GM19372 (cell line): ENCODE data around the gene ADRB2.

Experiments used
- ATAC-seq: cut with Tn5 transposase; IDR thresholded peaks from one replicate; pipeline ENCODE4 v1.9.1; 2021; ENCODE audit warnings: mild to moderate bottlenecking, low read depth, moderate library complexity; ENCODE audit not compliant: unreplicated experiment

ADRB2 gene

DNA sequence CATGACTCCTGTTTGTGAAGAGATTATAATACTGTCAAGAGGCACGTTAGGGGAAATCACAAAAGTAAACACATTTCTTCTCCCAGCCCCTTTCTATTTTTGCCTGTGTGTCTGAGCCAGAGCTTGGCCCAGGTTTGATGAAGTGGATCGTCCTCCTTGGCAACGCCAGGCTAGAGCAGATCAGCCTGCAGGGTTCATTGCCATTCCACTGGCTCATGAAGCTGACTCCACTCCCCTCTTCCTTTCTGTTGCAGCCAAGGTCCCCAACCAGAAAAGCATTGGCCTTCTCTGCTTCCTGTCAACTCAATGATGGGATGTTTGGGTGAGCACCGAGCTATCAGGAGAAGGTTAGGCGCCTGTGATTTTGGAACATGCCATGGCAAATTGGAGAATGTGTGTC lies 3.3 kb downstream of the ADRB2 start:
- no peak for ATAC-seq

DNA sequence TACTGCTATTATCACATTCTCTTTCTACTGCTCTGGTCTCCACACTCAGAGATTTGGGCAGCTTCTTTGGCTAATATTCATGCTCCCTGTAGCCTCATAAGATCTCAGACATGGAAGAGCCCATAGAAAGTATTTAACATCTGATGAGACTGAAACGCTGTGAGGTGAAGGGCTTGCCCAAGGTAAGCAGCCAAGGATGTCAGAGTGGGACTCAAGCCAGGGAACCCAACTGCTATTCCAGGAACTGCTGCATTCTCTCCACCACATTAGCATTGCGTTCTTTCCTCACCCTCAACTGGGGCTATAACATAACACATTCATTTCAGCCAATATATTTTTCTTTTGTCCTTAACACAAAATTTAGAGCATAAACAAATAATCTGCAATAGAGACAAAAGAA lies 3.8 kb downstream of the ADRB2 start:
- no peak for ATAC-seq

DNA sequence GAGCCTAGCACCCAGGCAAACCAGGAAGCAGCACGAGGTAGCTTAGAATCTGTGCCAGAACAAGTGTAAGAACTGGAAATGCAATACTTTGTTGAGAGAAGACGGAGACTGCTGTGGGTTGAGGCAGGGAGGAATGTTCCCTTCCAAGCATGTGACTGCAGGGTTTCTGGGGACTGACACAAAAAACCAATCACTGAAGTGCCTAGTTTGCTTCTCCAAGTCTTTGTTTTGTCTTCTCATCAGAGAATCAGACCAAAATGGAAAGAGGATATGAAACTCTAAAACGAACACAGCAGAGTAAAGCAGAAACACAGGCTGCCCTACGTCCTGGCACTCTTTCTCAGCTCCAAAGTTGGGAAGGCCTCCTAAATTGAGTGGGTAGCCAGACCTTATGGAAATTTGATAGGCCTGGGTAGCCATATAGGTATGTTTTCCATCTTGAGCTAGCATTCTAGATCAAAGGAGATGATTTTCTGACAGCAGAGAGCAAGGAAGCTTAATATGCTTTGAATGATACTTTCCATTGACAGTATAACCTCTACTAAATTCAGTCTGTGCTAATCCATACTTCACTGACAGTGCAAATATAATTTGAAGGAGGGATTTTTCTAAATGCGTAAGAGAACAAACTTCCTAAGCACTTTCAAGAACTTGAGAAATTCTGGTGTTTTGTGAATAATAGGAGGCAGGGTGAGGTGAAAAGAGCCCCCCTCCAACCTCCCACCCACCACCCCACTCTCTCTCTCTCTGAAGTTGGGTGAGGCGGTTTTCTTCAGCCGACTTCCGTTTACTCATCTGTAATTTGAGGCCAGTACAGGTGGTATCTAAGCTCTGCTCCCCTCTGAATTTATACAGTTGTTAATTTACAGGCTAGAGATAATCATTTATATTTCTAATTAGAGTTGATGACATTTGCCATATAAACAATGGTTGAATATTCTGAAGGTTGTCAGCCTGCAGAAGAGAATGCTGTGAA lies 5.5 kb downstream of the ADRB2 start:
- peak; percentile 88 for ATAC-seq

DNA sequence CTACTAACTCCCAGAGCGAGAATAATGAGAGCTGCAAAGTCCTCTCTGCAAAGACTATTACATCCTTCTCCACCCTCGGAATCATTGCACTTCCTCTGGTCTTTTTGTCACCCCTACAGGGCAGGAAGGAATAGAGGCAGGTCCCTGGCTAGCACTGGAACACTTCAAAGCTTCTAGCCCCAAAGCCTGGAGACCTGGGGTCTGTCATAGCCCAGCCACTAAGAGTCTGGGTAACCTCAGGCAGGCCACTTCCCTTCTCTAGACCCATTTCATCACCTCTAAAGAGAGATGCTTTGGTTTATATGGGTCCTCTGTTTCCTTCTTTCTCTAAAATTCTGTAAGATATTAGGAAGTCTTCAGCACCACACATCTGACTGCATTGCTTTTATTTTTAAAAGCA lies 6.7 kb downstream of the ADRB2 start:
- no peak for ATAC-seq

DNA sequence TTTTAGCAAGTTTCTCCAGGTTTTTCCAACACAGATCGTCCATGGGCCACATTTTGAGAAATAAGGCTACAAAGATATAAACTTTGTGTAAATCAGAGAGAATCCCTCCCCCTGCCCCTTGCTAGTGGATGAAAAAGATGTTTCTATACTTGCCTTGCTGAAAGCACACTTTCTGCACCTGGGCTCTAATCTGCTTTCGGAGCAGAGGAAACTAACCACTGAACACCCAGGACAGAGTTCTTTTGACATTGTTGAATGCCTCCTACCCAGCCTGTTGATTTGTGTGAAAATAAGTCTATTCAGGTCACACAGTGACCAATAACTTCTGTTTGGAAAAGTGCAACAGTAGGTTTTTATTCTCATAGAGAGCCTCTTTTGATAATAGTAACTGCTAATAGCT lies 7.5 kb downstream of the ADRB2 start:
- no peak for ATAC-seq

DNA sequence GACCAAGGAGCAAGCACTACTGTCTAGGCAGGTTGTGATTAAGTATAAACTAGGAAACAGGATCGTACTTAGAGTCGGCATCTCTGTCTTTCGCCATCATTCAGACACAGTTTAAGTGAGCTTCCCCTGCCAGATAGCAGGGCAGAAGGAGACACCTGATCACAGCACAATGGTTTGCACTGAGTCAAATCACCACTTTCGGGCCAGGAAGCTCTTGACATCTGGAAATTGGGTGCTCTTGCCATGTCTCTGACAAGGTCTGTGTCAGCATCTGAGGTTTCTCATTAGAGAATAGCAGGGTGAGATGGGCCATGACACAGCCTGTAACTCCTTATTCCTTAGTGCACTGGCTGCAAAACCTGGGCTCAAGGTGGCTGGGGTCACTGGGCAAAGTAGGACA lies 8.3 kb downstream of the ADRB2 start:
- no peak for ATAC-seq

DNA sequence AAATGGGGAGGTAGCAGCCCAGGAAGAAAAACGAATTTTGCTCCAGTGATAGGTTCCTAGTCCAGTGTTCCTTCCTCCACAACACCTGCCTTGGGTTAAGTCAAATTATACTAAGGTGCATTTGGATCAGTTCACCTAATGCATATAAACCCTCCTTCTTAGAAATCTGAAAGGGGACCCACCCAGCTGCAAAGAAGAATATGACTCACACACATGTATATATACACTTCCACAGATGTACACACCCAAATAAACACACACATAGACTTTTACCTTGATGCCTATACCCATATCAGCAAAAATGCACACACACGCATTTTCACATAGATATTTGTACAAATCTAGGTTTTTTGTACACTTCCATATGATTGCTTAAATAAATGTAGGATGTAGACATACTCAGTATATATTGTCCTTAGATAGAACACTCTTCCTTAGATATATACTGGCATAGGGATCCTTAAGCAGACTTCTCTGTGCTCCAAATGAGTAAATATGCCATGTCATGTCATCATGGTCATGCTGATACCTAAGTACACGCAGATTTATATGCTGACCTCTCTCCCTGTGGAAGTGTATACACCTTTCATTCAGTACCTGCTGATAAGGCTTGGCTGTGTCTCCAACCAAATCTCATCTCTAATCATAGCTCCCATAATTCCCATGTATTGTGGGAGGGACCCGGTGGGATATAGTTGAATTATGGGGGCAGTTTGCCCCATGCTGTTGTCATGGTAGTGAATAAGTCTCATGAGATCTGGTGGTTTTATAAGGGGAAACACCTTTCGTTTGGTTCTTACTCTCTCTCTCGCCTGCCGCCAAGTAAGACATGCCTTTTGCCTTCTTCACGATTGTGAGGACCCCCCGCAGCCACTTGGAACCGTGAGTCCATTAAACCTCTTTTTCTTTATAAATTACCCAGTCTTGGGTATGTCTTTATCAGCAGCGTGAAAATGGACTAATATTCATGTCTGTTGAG lies 10.2 kb downstream of the ADRB2 start:
- no peak for ATAC-seq

DNA sequence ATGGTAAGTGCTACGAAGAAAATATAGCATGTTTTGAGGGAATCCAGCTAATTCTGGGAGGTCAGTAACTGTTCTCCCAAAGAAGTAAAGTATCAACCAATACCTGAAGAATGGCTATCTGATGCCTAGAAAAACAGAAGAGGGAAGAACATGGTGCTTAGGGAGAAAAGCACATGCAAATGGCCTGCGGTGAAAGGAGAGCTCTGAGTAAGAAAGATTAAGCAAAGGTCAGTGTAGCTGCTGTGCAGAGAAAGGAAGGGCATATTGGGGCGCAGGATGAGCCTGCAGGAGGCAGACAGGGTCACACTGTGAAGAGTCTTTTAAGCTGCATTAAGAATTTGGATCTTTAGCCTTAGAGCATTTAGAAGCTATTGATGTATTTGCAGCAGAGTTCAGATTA lies 11.0 kb downstream of the ADRB2 start:
- no peak for ATAC-seq

DNA sequence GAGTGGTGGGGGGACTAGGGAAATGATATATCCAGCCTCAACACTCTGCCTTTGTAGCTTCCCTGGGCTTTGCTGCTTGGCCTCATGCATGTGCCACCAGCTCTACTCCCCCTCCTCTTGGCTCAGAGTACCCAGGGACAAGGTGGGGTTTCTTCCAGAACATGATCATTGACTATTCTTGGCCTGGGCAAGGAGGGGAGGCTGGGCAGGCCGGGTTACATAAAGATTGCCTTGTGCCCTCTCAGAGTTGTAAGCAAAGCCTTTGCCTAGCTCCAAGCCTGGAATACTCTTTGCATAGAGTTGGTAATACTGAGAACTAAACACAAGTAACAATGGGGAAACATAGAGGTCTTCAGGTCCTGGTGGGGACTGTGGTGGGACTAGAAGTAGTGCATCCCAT lies 11.9 kb downstream of the ADRB2 start:
- no peak for ATAC-seq

DNA sequence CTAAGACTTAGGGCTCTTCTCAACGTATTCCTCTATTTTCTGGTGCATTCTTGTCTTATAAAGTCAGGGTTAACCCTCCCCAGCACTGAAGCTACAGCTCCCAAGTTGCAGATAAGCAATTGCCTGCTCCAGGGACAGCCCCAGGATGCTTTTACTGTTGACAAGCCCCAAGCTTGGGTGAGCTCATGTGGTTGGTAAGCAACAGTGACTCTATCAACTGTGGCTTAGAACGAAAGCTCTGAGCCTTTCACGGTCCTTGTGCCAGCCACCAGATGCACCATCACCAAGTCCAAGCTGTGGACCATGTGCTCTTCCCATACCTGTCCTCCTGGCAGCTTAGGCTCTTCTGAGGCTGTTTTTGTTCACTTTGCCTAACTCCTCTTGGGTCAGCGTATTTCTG lies 13.5 kb downstream of the ADRB2 start:
- ATAC-seq: no peak

DNA sequence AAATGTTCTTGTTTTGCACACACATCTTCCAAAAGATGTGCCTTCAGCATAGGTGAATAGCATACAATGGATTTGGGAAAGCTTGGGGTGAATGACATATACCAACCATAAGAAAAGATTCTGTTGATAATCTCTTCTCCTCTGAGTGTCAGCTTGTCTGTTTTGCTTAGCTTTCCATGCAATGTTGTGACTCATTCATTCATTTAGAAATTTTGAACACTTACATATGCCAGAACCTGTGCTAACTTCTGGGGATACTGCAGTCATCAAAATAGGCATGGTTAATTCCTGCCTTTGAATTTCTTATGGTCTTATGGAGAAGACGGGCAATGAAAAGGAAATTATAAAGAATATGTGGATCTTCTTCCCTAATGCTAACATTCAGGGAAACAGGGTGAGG lies 14.1 kb downstream of the ADRB2 start:
- no peak for ATAC-seq

DNA sequence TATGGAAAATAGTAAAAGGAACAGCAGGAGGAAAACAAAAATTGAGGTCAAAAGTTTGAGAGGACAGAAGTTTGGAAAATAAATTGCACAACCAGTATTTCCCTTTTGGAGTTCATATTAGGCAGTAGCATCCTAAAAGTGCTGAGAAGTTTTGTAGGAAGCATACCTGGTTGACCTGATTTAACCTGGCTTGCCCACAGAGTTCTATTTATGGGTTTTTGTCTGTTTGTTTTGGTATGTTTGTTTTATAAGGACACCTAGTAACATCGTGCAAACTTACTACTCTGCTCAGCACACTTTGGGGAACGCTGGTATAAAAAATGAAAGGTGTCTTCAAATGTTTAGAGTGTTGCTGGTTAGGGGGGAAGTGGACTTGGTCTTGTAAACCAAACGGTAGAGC lies 15.1 kb downstream of the ADRB2 start:
- ATAC-seq: no peak

DNA sequence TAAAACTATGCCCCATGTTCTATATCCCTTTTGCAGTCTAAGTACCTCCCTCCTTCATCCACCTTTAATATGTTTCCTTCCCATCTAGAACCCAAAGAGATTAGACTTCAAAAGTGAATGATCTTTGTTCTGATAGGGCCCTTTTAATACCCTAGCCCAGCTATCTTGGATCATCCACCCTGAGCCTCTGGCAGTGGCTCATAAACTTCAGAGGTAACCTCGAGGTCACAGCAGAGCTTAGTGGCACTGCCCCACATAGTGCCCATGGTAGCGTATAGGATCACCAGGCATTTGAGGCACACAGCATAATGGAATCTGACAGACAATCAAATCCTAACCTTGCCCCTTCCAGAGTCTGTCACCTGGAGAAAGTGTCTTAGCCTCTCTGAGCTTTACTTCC lies 15.8 kb downstream of the ADRB2 start:
- ATAC-seq: no peak

DNA sequence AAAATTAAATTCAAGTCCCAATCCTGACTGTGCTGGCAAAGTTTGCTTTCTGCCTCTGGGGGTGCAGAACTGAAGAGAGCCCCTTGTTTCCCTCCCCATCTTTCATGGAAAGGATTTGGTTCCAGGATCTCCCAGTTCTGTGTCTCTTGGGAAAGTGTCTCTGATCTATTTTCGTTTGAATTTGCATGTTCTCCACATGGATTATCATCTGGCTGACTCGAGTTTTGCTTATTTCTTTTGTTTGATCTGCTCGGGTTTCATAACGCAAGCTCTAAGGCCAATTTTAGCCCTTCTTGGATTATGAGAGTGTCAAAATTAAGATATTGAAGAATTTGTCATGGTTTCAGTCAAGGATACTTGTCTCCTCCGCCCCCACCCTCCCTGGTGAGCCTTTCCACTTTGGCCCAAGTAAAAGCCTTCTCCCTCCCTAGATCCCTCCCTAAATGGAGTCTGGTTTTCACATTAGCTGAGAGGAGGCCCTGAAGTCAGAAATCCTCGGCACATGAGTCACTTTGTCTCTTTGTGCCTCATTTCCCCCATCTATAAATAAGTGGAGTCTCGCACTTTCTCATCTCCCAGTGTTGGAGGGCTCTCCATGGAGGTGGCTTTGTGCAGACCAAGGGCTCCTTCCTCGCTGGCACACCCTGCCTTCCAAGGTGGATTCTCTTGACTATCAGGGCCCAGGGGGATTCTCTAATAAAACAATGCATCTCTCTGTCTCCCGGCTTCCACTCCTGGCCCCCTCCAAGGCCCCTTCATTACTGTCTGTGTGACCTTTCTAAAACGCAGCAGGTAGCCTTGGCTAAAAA lies 17.3 kb downstream of the ADRB2 start:
- ATAC-seq: no peak

DNA sequence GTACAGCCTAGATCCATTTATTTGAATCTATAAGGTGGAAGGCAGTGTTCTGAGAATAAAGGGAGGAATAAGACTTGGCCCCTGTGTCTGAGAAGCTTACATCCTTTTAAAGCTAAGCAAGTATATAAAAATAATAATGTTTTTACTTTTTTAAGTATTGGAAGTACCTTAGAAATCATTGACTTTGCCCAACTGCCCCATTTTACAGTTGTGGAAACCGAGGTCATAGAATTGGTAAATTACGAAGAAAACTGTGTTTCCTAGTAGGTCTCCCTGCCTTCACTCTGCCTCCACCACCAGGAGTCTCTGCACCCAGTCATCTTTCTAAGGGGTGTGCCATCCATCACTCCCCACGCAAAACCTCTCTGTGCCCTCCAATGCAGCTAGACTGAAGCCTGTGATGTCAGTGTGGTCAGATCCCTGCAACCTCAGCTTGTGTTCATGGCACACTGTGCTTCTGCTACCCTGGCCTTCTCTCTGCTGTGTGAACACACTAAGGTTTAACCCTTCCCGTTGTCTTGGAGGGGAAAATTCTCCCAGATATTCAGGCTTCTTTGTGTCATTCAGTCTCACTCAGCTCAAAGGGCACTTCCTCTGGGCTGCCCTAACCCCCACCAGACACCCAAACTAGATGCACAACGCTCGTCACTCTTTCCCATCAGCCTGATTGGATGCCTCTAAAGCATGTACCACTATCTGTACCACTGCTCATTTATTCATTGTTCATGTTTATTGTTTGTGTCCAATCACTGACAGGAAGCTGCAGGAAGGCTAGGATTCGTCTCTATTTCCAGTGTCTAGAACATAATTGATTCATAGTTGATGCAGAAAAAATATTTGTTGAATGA lies 18.2 kb downstream of the ADRB2 start:
- ATAC-seq: no peak

DNA sequence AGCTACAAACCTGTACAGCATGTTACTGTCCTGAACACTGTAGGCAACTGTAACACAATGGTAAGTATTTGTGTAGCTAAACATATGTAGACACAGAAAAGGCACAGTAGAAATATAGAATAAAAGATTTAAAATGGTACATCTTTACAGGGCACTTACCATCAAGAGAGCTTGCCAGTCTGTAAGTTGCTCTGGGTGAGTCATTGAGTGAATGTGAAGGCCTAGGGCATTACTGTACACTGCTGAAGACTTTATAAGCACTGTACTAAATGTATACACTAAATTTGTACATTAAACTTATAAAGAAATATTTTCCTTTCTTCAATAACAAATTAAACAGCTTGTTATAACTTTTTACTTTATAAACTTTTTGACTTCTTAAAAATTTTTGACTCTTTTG lies 20.5 kb downstream of the ADRB2 start:
- ATAC-seq: no peak

DNA sequence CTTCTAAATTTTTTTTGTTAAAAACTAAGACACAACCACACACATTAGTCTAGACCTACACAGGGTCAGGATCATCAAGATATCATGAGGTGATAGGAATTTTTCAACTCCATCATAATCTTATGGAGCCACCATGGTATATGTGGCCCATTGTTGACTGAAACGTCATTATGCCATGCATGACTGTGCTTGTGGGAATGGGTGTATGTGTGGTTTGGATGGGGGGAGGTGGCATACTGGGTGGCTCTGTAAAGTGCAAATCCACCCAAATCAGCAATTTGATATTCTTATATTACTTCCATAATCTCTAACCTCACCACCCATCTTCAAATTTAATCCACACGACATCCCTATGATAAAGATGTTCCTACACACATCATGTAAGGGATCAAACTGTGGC lies 21.0 kb downstream of the ADRB2 start:
- no peak for ATAC-seq

DNA sequence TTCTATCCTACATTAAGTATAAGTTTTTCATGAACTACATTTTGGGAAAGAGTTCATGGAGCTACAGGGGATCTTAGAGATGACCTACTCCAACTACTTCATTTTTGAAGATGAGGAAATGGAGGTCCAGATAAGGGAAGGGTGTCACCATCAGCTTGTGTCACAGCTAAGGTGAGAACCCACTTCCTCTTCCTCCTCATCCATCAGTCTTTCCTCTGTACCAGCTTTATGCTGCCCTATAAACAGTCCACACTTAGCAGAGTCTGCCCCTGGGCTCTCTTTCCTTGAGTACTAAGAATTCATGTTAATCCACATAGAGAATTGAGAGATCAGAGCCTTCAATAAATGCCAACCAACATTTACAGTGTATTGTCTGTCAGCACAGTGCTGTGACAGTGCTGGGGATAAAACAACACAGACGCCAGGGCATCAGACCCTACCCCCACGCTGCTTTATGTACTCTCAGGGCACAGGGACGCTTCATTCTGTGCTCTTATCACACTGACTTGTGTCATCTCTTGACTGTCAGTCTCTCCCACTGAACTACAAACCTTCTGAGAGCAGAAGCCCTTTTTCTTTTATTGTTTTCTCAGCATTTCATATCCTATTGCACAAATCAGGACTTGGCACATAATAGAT lies 22.1 kb downstream of the ADRB2 start:
- no peak for ATAC-seq

DNA sequence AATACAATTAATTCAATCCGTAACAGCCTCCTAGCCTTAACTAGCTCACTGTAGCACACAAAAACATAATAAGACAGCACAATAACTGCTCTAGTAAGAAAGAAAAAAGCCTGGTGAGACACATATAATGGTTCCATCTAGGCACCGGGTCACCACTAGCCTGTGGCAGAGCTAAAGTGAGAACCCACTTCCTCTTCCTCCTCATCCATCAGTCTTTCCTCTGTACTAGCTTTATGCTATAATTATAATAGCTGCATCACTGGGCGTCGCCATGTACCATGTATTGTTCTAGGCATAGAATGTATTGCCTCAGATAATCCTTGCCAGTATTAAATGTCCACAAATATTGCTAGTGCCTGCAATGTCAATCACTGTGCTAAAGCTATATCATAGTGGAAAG lies 23.1 kb downstream of the ADRB2 start:
- ATAC-seq: no peak
